Gastroesophageal sphincter (tissue), 3 donors: ENCODE data around the gene COL4A6.

Experiments
- POLR2AphosphoS5 ChIP-seq: sonication (generic); formaldehyde crosslinking; IDR thresholded peaks from one replicate; pipeline ENCODE4 v1.6.1; 2017; ENCODE audit warnings: antibody characterized with exemption
- TF ChIP-seq, protein P1 (sequence below), 4 experiments: fragments of 200-600 bp in 2 of 4; fragments of 450-650 bp in 2 of 4; sonication (generic) in 1 of 4; IDR thresholded peaks; one replicate each; pipeline ENCODE4 v1.5.1; 2017 to 2019; ENCODE audit warnings: antibody characterized with exemption in 4 of 4, mild to moderate bottlenecking in 2 of 4, moderate library complexity in 2 of 4

DNA sequence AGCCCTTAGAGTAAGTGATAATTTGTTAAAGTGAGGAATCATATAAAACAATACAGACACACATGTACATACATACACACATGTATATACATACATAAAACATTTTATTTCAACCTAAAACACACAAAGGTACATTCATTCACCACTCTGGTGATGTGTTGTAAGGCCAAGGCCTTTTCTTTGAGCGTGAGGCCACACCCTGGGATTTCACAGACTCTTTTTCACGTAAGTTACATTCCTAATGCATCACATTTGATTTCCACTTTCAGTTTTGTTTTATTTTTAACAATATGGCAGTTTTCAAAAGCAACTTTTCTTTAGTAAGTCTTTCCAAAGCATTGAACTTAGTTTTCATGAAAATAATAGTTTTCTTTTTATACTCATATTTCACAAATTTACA is 170.7 kb downstream of the COL4A6 start:
- TF ChIP-seq, protein P1, sequence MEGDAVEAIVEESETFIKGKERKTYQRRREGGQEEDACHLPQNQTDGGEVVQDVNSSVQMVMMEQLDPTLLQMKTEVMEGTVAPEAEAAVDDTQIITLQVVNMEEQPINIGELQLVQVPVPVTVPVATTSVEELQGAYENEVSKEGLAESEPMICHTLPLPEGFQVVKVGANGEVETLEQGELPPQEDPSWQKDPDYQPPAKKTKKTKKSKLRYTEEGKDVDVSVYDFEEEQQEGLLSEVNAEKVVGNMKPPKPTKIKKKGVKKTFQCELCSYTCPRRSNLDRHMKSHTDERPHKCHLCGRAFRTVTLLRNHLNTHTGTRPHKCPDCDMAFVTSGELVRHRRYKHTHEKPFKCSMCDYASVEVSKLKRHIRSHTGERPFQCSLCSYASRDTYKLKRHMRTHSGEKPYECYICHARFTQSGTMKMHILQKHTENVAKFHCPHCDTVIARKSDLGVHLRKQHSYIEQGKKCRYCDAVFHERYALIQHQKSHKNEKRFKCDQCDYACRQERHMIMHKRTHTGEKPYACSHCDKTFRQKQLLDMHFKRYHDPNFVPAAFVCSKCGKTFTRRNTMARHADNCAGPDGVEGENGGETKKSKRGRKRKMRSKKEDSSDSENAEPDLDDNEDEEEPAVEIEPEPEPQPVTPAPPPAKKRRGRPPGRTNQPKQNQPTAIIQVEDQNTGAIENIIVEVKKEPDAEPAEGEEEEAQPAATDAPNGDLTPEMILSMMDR (IDR thresholded peaks at IDR 0.05) = no peak
- TF ChIP-seq POLR2AphosphoS5 = no peak
